Embryonic facial prominence (tissue), 1 donor: ENCODE measurements around the gene GFM2.
"Not testable (repeated sequence)": the region's sequence is repeated elsewhere in the genome, so short reads cannot be mapped to it uniquely, and the experiment has no call there.

Experiments
- DNase-seq: peaks from one replicate; pipeline ENCODE4 v3.0.0-alpha.2; 2016; ENCODE audit errors: extremely low spot score

Gene GFM2, protein sequence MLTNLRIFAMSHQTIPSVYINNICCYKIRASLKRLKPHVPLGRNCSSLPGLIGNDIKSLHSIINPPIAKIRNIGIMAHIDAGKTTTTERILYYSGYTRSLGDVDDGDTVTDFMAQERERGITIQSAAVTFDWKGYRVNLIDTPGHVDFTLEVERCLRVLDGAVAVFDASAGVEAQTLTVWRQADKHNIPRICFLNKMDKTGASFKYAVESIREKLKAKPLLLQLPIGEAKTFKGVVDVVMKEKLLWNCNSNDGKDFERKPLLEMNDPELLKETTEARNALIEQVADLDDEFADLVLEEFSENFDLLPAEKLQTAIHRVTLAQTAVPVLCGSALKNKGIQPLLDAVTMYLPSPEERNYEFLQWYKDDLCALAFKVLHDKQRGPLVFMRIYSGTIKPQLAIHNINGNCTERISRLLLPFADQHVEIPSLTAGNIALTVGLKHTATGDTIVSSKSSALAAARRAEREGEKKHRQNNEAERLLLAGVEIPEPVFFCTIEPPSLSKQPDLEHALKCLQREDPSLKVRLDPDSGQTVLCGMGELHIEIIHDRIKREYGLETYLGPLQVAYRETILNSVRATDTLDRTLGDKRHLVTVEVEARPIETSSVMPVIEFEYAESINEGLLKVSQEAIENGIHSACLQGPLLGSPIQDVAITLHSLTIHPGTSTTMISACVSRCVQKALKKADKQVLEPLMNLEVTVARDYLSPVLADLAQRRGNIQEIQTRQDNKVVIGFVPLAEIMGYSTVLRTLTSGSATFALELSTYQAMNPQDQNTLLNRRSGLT

GRCh38 chr5:74766849-74767578 lies at the start of gene GFM2, which contains the start of gene NSA2:
Gene GFM2, minus strand, starts transcription at chr5:74767117. Its CDS starts 3,375 bp downstream, at chr5:74763742.
Gene NSA2, plus strand, starts transcription at chr5:74767249. Its CDS starts 112 bp downstream, at chr5:74767361.
- DNase-seq: peak; percentile 93

GRCh38 chr5:74810915-74811314 lies 44.0 kb upstream of the GFM2 start:
- DNase-seq: no peak

GRCh38 chr5:74801941-74802340 lies 35.0 kb upstream of the GFM2 start:
- no peak for DNase-seq

DNA sequence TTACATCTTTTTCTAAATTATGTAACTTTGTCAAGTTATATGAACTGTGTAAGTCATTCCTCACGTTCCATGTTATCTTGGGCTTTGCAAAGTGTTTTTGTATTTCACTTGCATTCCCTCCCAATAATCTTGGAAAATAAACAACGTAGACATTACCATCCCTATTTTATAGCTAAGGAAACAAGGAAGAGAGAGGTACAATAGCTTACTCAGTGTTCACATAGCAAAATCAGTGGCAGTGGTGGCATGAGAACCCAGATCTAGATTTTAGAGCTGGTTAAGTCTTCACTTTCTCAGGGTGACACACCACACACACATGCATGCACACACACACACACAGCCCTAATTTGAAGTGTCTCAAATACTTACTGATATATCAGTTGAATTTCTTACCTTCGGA lies 34.3 kb upstream of the GFM2 start:
- DNase-seq: no peak

DNA sequence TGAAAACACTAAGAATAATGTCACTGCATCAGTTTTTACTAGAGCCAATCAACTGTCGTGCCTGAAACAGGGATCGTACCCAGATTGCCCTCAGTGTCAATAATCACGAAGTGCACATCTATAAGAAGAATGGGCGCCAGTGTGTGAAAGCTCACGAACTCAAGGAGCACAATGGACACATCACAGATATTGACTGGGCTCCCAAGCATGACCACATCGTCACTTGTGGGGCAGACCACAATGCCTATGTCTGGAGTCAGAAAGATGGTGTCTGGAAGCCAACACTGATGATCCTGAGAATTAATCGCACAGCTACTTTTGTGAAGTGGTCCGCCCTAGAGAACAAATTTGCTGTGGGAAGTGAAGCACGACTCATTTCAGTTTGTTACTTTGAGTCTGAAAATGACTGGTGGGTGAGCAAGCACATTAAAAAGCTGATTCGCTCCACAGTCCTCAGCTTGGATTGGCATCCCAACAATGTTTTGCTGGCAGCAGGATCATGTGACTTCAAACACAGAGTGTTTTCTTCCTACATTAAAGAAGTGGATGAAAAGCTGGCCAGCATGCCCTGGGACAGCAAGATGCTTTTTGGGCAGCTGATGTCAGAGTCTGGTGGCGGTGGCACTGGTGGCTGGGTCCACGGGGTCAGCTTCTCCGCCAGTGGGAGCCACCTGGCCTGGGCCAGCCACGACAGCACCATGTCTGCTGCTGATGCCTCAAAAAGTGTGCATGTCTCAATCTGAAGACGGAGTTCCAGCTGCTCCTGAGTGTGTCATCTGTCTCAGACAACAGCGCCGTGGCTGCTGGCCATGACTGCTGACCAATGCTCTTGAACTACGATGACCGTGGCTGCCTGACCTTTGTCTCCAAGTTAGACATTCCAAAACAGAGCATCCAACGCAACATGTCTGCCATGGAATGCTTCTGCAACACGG lies 32.3 kb upstream of the GFM2 start:
- DNase-seq: no peak

- not testable (repeated sequence) for DNase-seq
Observed at GRCh38 chr5:74791669-74792068, 24.8 kb upstream of the GFM2 start.

- no peak for DNase-seq
Observed at GRCh38 chr5:74787424-74787823, 20.5 kb upstream of the GFM2 start.

GRCh38 chr5:74786851-74787250 lies 19.9 kb upstream of the GFM2 start:
- DNase-seq: no peak

DNA sequence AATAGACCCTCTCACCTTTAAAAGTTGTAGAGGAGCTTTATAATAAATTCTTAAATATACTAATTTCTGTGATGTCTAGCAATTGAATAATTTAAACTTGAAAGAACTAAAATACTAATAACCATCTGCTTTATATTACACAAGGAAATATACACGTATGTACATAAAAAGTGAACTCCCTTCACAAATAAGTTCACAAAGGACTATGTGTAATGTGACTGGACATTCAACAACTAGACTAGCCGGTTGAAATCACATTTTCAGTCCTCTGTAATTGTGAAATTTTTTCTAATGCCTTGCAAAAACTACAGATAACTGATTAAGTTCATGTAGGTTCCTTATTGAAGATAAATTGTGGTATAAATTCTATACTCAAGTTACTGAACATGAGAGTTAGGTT lies 11.7 kb upstream of the GFM2 start:
- no peak for DNase-seq

- no peak for DNase-seq
Observed at GRCh38 chr5:74772359-74772758, 5.4 kb upstream of the GFM2 start.

DNA sequence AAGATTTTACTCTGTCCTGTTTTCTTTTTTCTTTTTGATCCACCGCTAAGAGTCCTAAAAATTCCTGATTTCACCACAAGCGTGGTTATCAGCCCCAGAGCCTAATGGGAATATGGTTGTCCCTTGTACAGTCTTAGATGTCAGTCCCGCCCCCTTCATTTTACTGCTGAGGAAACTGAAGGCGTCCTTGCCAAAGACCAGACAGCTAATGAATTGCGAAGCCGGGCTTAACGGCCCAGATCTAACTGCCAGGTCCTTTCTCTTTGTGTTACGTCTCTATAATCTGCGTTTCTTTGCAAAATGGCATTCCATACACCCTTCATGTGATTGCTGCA lies 629 bp upstream of the GFM2 start:
- DNase-seq: no peak

- DNase-seq: peak; percentile 18
Observed at GRCh38 chr5:74766418-74766848, 484 bp downstream of the GFM2 start.

DNA sequence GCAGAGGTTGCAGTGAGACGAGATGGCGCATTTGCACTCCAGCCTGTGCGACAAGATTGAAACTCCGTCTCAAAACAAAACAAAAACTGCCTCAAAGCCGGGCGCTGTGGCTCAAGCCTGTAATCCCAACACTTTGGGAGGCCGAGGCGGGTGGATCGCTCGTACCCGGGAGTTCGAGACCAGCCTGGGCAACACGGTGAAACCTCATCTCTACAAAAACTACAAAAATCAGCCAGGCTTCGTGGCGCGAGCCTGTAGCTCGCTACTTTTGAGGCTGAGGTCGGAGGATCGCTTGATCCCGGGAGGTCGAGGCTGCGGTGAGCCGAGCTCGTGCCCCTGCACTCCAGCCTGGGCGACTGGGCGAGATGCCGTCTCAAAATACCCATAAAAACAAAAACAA lies 988 bp downstream of the GFM2 start:
- no peak for DNase-seq

DNA sequence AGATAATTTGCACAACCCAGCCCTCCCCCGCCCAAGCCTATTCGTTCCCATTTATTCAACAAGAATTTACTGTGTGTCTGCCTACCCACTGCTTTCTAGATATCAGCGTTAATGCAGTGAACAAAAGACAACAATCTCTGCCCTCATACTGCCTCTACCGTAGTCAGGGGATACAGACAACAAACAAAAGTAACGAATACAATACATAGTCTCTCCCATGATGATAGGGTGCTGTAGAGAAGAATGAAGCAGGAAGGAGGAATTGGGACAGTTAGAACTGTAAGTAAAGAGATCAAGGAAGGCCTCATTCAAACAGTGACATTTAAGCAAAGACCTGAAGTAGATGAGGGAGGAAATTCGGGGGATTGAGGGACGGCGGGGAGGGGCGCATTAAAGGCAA lies 1.7 kb downstream of the GFM2 start:
- DNase-seq: no peak

- DNase-seq: no peak
Observed at GRCh38 chr5:74763504-74763903, 3.4 kb downstream of the GFM2 start.

- no peak for DNase-seq
Observed at GRCh38 chr5:74762599-74762998, 4.3 kb downstream of the GFM2 start.

GRCh38 chr5:74761241-74761640 lies 5.7 kb downstream of the GFM2 start:
- DNase-seq: no peak

- not testable (repeated sequence) for DNase-seq
Observed at GRCh38 chr5:74748742-74749141, 18.2 kb downstream of the GFM2 start.

DNA sequence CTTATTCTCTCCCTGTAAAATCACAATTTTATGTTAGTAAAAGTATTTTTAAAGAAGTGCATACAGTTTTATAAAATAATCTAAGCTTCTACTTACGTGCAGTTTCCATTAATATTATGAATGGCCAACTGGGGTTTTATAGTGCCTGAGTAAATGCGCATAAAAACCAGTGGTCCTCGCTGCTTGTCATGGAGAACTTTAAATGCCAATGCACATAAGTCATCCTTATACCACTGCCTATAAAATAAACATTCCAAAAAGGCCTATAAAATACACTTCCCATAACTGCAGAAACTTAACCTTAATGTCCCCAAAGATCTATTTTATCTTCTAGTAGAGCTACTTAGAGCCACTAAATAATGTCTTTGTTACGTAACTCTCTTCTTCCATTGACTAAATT lies 28.5 kb downstream of the GFM2 start:
- no peak for DNase-seq

DNA sequence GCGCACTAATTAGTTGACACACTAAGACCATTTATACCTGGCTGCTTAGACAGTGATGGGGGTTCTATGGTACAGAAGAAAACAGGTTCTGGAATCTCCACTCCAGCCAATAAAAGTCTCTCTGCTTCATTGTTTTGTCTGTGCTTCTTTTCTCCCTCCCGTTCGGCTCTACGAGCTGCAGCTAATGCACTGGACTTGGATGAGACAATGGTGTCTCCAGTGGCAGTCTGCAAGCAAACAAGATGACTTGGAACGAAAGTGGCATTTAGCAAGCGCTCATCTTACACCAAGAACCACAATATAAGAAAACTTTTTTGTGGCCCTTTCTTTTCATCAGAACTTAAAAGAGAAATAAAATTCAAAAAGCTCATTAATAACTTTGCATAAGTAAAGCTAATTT lies 30.2 kb downstream of the GFM2 start:
- no peak for DNase-seq

- DNase-seq: no peak
Observed at GRCh38 chr5:74725331-74725730, 41.6 kb downstream of the GFM2 start.
